ENCODE results near the gene SCLT1. TPM values are rescaled to one million over a fixed set of nuclear protein-coding genes. Genes with fewer than 3 reads are reported as not detected.

The SCLT1 gene
- total RNA-seq, 3 donors from 2014 or later = 10.8 to 13.1 (median 11.1) TPM

DNA sequence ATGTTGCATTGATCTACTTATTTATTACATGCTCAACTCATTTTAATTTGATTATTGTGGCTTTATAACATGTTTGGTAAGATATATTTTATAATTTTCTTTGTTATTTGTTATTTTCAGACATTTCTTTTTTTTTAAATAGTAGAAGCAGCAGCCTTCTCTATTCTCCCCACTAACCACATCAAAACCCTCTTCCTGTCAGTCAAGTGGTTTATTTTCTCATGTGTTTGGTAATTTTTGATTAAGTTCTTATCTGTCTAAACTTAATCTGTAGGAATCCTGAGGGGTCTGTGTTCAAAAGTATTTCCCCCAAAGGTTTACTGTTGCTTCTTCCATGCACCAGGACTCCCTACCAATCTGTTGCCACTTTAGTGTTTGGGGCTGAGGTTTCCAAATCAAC is 131.9 kb downstream of the SCLT1 start:
- ATAC-seq (no peak), DNase-seq (no peak)
- Mint-ChIP-seq H3K9me3 (no peaks in the 10 kb centered on the region), H3K4me1 (ENCODE audit: low read depth) (peaks cover 14% of the 10 kb centered on the region), H3K4me3 (no peak overlapping the region), H3K36me3 (ENCODE audit: insufficient read depth) (peaks cover 20% of the 10 kb centered on the region), H3K27me3 (ENCODE audit: low read depth) (no peaks in the 10 kb centered on the region)

GRCh38 chr4:128958194-128958593 is 135.1 kb downstream of the SCLT1 start:
- Mint-ChIP-seq H3K4me3 (no peak overlapping the region), H3K27me3 (ENCODE audit: low read depth) (no peaks in the 10 kb centered on the region), H3K4me1 (ENCODE audit: low read depth) (peaks cover 14% of the 10 kb centered on the region), H3K36me3 (ENCODE audit: insufficient read depth) (peaks cover 20% of the 10 kb centered on the region), H3K9me3 (no peaks in the 10 kb centered on the region)
- no peak for DNase-seq
- no peak for ATAC-seq

- no peak overlapping the region for H3K4me3 Mint-ChIP-seq
- no peaks in the 10 kb centered on the region for H3K9me3 Mint-ChIP-seq
- no peaks in the 10 kb centered on the region for H3K27me3 Mint-ChIP-seq (ENCODE audit: low read depth)
- H3K36me3 Mint-ChIP-seq (ENCODE audit: insufficient read depth) = peaks cover 20% of the 10 kb centered on the region
- DNase-seq (no peak), ATAC-seq (no peak)
- peaks cover 11% of the 10 kb centered on the region for H3K4me1 Mint-ChIP-seq (ENCODE audit: low read depth)
Observed at GRCh38 chr4:128957459-128957858, 135.9 kb downstream of the SCLT1 start.

- Mint-ChIP-seq H3K9me3 (no peaks in the 10 kb centered on the region), H3K36me3 (ENCODE audit: insufficient read depth) (peaks cover 28% of the 10 kb centered on the region)
- ATAC-seq = no peak
Observed at GRCh38 chr4:128955751-128956150, 137.6 kb downstream of the SCLT1 start.

GRCh38 chr4:128954941-128955340 is 138.4 kb downstream of the SCLT1 start:
- Mint-ChIP-seq H3K4me3 (no peak overlapping the region), H3K9me3 (peaks cover 6% of the 10 kb centered on the region), H3K4me1 (ENCODE audit: low read depth) (no peaks in the 10 kb centered on the region), H3K36me3 (ENCODE audit: insufficient read depth) (peaks cover 32% of the 10 kb centered on the region), H3K27me3 (ENCODE audit: low read depth) (no peaks in the 10 kb centered on the region)
- ATAC-seq (no peak), DNase-seq (no peak)

More at GRCh38 chr4:128955751-128956150, 137.6 kb downstream of the SCLT1 start:
- H3K4me3 Mint-ChIP-seq = no peak overlapping the region
- no peaks in the 10 kb centered on the region for H3K4me1 Mint-ChIP-seq (ENCODE audit: low read depth)
- no peak for DNase-seq
- H3K27me3 Mint-ChIP-seq (ENCODE audit: low read depth) = no peaks in the 10 kb centered on the region

DNA sequence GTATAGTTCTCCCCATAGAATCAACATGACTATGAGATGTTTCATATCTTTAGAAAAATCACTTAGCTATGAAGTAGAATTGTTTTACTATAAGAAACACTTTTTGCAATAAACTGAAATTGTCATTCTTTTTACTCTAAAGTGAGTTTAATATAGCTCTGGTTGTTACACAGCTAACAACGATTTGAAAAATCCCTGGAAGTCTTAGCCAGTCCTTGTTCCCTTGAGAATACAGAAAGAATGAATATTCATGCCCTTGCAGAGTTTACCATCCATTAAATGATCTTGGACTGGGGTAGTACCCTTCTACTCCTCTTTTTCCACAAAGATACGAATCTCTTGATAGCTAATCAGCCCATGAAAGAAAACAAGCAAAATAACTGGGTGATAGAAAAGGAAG is 142.0 kb downstream of the SCLT1 start:
- Mint-ChIP-seq H3K4me3 (no peak overlapping the region), H3K9me3 (peaks cover 6% of the 10 kb centered on the region), H3K36me3 (ENCODE audit: insufficient read depth) (peaks cover 23% of the 10 kb centered on the region), H3K27me3 (ENCODE audit: low read depth) (no peaks in the 10 kb centered on the region), H3K4me1 (ENCODE audit: low read depth) (no peaks in the 10 kb centered on the region)
- no peak for ATAC-seq
- DNase-seq = no peak

DNA sequence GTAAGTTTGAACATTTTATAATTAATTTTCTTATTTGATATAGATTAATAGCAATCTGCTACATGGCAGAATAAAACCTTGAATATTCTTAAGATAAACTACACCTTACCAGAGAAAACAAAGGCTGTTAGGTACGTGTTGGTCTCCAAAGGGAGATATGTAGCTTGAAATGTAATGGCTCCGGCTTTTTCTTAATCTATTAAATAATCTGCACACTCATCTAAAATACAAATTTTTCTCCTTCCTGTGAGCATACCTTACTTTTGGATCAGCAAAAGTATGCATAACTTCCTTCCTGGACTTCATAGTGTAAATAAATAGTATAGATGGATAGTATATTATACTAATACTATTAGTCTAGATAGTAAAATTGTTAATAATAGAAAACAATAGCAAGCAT is 142.5 kb downstream of the SCLT1 start:
- no peak overlapping the region for H3K4me3 Mint-ChIP-seq
- DNase-seq (no peak), ATAC-seq (no peak)
- peaks cover 22% of the 10 kb centered on the region for H3K36me3 Mint-ChIP-seq (ENCODE audit: insufficient read depth)
- peaks cover 6% of the 10 kb centered on the region for H3K9me3 Mint-ChIP-seq
- H3K4me1 Mint-ChIP-seq (ENCODE audit: low read depth) = no peaks in the 10 kb centered on the region
- no peaks in the 10 kb centered on the region for H3K27me3 Mint-ChIP-seq (ENCODE audit: low read depth)

- no peak for ATAC-seq
- Mint-ChIP-seq H3K27me3 (ENCODE audit: low read depth) (no peaks in the 10 kb centered on the region), H3K4me1 (ENCODE audit: low read depth) (no peaks in the 10 kb centered on the region)
Observed at GRCh38 chr4:128946916-128947315, 146.4 kb downstream of the SCLT1 start.

GRCh38 chr4:128942607-128943006 is 150.7 kb downstream of the SCLT1 start:
- no peak for ATAC-seq
- Mint-ChIP-seq H3K9me3 (peaks cover 8% of the 10 kb centered on the region), H3K4me1 (ENCODE audit: low read depth) (no peaks in the 10 kb centered on the region), H3K4me3 (no peak overlapping the region), H3K36me3 (ENCODE audit: insufficient read depth) (peaks cover 38% of the 10 kb centered on the region), H3K27me3 (ENCODE audit: low read depth) (no peaks in the 10 kb centered on the region)
- DNase-seq = no peak

More at GRCh38 chr4:128946916-128947315, 146.4 kb downstream of the SCLT1 start:
- Mint-ChIP-seq H3K9me3 (peaks cover 14% of the 10 kb centered on the region), H3K36me3 (ENCODE audit: insufficient read depth) (peaks cover 45% of the 10 kb centered on the region), H3K4me3 (no peak overlapping the region)
- no peak for DNase-seq

DNA sequence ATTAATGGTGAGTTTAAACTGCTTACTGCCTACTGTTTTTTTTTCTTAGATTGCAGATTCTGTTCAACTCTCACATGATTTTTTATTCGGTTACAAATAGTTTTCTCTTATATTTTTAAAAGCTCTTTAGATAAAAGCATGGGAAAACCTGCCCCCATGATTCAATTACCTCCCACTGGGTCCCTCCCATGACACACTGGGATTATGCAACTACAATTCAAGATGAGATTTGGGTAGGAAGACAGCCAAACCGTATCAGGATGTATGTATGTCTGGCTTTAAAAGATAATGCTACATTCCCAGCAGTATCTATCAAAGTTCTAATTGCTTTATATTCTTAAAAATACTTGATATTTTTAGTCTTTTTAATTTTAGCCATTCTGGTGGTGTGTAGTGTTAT is 152.4 kb downstream of the SCLT1 start:
- peaks cover 8% of the 10 kb centered on the region for H3K9me3 Mint-ChIP-seq
- peaks cover 40% of the 10 kb centered on the region for H3K36me3 Mint-ChIP-seq (ENCODE audit: insufficient read depth)
- no peaks in the 10 kb centered on the region for H3K4me1 Mint-ChIP-seq (ENCODE audit: low read depth)
- H3K27me3 Mint-ChIP-seq (ENCODE audit: low read depth) = no peaks in the 10 kb centered on the region
- no peak overlapping the region for H3K4me3 Mint-ChIP-seq
- ATAC-seq = no peak
- DNase-seq = no peak

DNA sequence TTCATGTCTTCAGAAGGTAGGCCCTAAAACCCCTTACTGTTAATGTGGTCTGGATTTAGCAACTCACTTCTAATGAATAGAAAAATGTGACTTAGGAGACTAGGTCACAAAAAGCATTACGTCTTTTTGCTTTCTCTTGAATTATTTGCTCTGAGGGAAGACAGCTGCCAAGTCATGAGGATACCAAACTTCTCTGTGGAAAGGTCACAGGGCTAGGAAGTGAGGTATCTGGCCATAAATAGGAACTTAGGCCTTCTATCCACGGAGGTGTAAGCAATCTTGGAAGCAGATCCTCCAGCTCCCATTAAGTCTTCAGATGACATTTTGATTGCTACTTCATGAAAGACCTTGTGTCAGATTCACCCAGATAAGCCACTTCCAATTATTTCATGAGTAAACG is 163.3 kb downstream of the SCLT1 start:
- Mint-ChIP-seq H3K36me3 (ENCODE audit: insufficient read depth) (peaks cover 29% of the 10 kb centered on the region), H3K4me3 (no peak overlapping the region), H3K27me3 (ENCODE audit: low read depth) (no peaks in the 10 kb centered on the region), H3K4me1 (ENCODE audit: low read depth) (no peaks in the 10 kb centered on the region), H3K9me3 (peaks cover 3% of the 10 kb centered on the region)
- DNase-seq (no peak), ATAC-seq (no peak)

- Mint-ChIP-seq H3K9me3 (peaks cover 3% of the 10 kb centered on the region), H3K4me3 (no peak overlapping the region), H3K36me3 (ENCODE audit: insufficient read depth) (peaks cover 38% of the 10 kb centered on the region), H3K27me3 (ENCODE audit: low read depth) (no peaks in the 10 kb centered on the region), H3K4me1 (ENCODE audit: low read depth) (peaks cover 2% of the 10 kb centered on the region)
- ATAC-seq (no peak), DNase-seq (no peak)
Observed at GRCh38 chr4:128924951-128925350, 168.4 kb downstream of the SCLT1 start.

DNA sequence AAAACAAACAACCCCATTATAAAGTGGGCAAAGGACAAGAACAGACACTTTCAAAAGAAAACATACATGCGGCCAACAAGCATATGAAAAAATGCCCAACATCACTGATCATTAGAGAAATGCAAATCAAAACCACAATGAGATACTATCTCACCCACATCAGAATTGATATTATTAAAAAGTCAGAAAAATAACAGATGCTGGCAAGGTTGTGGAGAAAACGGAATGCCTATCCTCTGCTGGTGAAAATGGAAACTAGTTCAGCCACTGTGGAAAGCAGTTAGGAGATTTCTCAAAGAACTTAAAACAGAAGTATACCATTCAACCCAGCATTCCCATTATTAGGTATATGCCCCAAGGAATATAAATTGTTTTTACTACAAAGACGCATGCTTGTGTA is 171.4 kb downstream of the SCLT1 start:
- no peaks in the 10 kb centered on the region for H3K27me3 Mint-ChIP-seq (ENCODE audit: low read depth)
- no peak for DNase-seq
- H3K9me3 Mint-ChIP-seq = peaks cover 3% of the 10 kb centered on the region
- ATAC-seq = no peak
- peaks cover 24% of the 10 kb centered on the region for H3K4me1 Mint-ChIP-seq (ENCODE audit: low read depth)
- H3K4me3 Mint-ChIP-seq = no peak overlapping the region
- peaks cover 28% of the 10 kb centered on the region for H3K36me3 Mint-ChIP-seq (ENCODE audit: insufficient read depth)

GRCh38 chr4:128917781-128918180 is 175.6 kb downstream of the SCLT1 start:
- Mint-ChIP-seq H3K27me3 (ENCODE audit: low read depth) (no peaks in the 10 kb centered on the region), H3K4me1 (ENCODE audit: low read depth) (peaks cover 28% of the 10 kb centered on the region), H3K4me3 (no peak overlapping the region), H3K9me3 (no peaks in the 10 kb centered on the region), H3K36me3 (ENCODE audit: insufficient read depth) (peaks cover 19% of the 10 kb centered on the region)
- DNase-seq (no peak), ATAC-seq (no peak)

GRCh38 chr4:128916832-128917231 is 176.5 kb downstream of the SCLT1 start:
- no peak overlapping the region for H3K4me3 Mint-ChIP-seq
- peaks cover 15% of the 10 kb centered on the region for H3K36me3 Mint-ChIP-seq (ENCODE audit: insufficient read depth)
- DNase-seq (no peak), ATAC-seq (no peak)
- H3K27me3 Mint-ChIP-seq (ENCODE audit: low read depth) = no peaks in the 10 kb centered on the region
- no peaks in the 10 kb centered on the region for H3K9me3 Mint-ChIP-seq
- H3K4me1 Mint-ChIP-seq (ENCODE audit: low read depth) = peaks cover 28% of the 10 kb centered on the region

- Mint-ChIP-seq H3K9me3 (no peaks in the 10 kb centered on the region), H3K36me3 (ENCODE audit: insufficient read depth) (peaks cover 7% of the 10 kb centered on the region), H3K4me3 (no peak overlapping the region), H3K4me1 (ENCODE audit: low read depth) (peaks cover 27% of the 10 kb centered on the region), H3K27me3 (ENCODE audit: low read depth) (no peaks in the 10 kb centered on the region)
- ATAC-seq = no peak
- DNase-seq = no peak
Observed at GRCh38 chr4:128915544-128915943, 177.8 kb downstream of the SCLT1 start.

All from activated T-cell treated with anti-CD3 and anti-CD28 coated beads, Interleukin-2, amount 50 U/mL, for 4 hours (primary cell).